GM18868 (cell line): Measurements from ENCODE around the gene DCBLD2.

ENCODE experiments used
- ATAC-seq: cut with Tn5 transposase; IDR thresholded peaks from one replicate; pipeline ENCODE4 v1.9.1; 2021; ENCODE audit warnings: mild to moderate bottlenecking, moderate library complexity; ENCODE audit not compliant: unreplicated experiment

Gene DCBLD2

GRCh38 chr3:98772022-98772421 lies 129.5 kb downstream of the DCBLD2 start:
- ATAC-seq, result no peak

GRCh38 chr3:98770261-98771039 lies 131.0 kb downstream of the DCBLD2 start:
- ATAC-seq, result peak; percentile 81

GRCh38 chr3:98769448-98769847 lies 132.0 kb downstream of the DCBLD2 start:
- no peak for ATAC-seq

- no peak for ATAC-seq
Measured at GRCh38 chr3:98768961-98769360, 132.5 kb downstream of the DCBLD2 start.

- no peak for ATAC-seq
Measured at GRCh38 chr3:98766924-98767323, 134.6 kb downstream of the DCBLD2 start.

- no peak for ATAC-seq
Measured at GRCh38 chr3:98765721-98766120, 135.8 kb downstream of the DCBLD2 start.

- ATAC-seq, result no peak
Measured at GRCh38 chr3:98764472-98764884, 137.0 kb downstream of the DCBLD2 start.

- no peak for ATAC-seq
Measured at GRCh38 chr3:98763819-98764418, 137.6 kb downstream of the DCBLD2 start.

GRCh38 chr3:98763076-98763475 lies 138.4 kb downstream of the DCBLD2 start, which contains the start of gene ST3GAL6:
Gene ST3GAL6, plus strand, starts transcription at chr3:98763340. Its CDS starts 5,101 bp downstream, at chr3:98768441.
- peak; percentile 62 for ATAC-seq

GRCh38 chr3:98761643-98762229 lies 139.8 kb downstream of the DCBLD2 start:
- no peak for ATAC-seq

GRCh38 chr3:98759629-98760028 lies 141.9 kb downstream of the DCBLD2 start:
- no peak for ATAC-seq

GRCh38 chr3:98755601-98756000 lies 145.9 kb downstream of the DCBLD2 start:
- ATAC-seq, result no peak

GRCh38 chr3:98754483-98754882 lies 147.0 kb downstream of the DCBLD2 start:
- peak; percentile 38 for ATAC-seq

- ATAC-seq, result no peak
Measured at GRCh38 chr3:98750276-98750919, 151.1 kb downstream of the DCBLD2 start.

- ATAC-seq, result no peak
Measured at GRCh38 chr3:98746882-98747281, 154.6 kb downstream of the DCBLD2 start.

GRCh38 chr3:98746122-98746521 lies 155.4 kb downstream of the DCBLD2 start:
- no peak for ATAC-seq
